NT2/D1 (cell line): ENCODE data around the gene GBA3.

Experiments used
- DNase-seq: peaks from one replicate; pipeline ENCODE4 v3.0.0-alpha.2; 2011; ENCODE audit warnings: low read depth, low spot score
- H3K27me3 ChIP-seq: 2 replicates; pipeline ENCODE4 v1.6.0; 2011; ENCODE audit warnings: mild to moderate bottlenecking; ENCODE audit not compliant: insufficient read length, insufficient read depth
- H3K36me3 ChIP-seq: 2 replicates; pipeline ENCODE4 v1.6.1; 2011; ENCODE audit warnings: mild to moderate bottlenecking, low read length, mixed read lengths; ENCODE audit not compliant: insufficient read depth, insufficient read length
- H3K4me1 ChIP-seq: 2 replicates; pipeline ENCODE4 v1.5.1; 2011; ENCODE audit not compliant: insufficient read depth, insufficient read length
- H3K4me3 ChIP-seq: 2 replicates; pipeline ENCODE4 v1.5.1; 2011; ENCODE audit warnings: low read depth; ENCODE audit not compliant: insufficient read length
- H3K9ac ChIP-seq: 2 replicates; pipeline ENCODE4 v1.6.0; 2011; ENCODE audit warnings: low read depth; ENCODE audit not compliant: insufficient read length
- H3K9me3 ChIP-seq: 2 replicates; pipeline ENCODE4 v1.5.1; 2011; ENCODE audit warnings: mild to moderate bottlenecking, low read length; ENCODE audit not compliant: insufficient read depth
- SUZ12 ChIP-seq: IDR thresholded peaks from 2 replicates; pipeline ENCODE4 v1.6.1; 2011; ENCODE audit not compliant: insufficient read length, insufficient read depth; ENCODE audit errors: extremely low read depth
- YY1 ChIP-seq: IDR thresholded peaks from 2 replicates; pipeline ENCODE4 v1.6.1; 2011; ENCODE audit not compliant: insufficient read length, insufficient read depth
- ZNF274 ChIP-seq: IDR thresholded peaks from 2 replicates; pipeline ENCODE4 v1.6.1; 2011; ENCODE audit warnings: mild to moderate bottlenecking, low read depth, low read length

The GBA3 gene

GRCh38 chr4:22720091-22720490 lies 27.4 kb downstream of the GBA3 start:
- TF ChIP-seq YY1 (no peak), ZNF274 (no peak), SUZ12 (no peak)
- Histone ChIP-seq H3K36me3 (no peaks in the 10 kb centered on the region), H3K9me3 (no peaks in the 10 kb centered on the region), H3K4me3 (no peak overlapping the region), H3K4me1 (no peaks in the 10 kb centered on the region), H3K27me3 (no peaks in the 10 kb centered on the region), H3K9ac (no peak overlapping the region)
- no peak for DNase-seq

- no peaks in the 10 kb centered on the region for H3K4me1 ChIP-seq
- no peaks in the 10 kb centered on the region for H3K27me3 ChIP-seq
- H3K9ac ChIP-seq: no peak overlapping the region
- DNase-seq: no peak
- H3K4me3 ChIP-seq: no peak overlapping the region
- H3K9me3 ChIP-seq: no peaks in the 10 kb centered on the region
- TF ChIP-seq SUZ12 (no peak), YY1 (no peak), ZNF274 (no peak)
- H3K36me3 ChIP-seq: no peaks in the 10 kb centered on the region
Observed at GRCh38 chr4:22721204-22721603, 28.5 kb downstream of the GBA3 start.

GRCh38 chr4:22730021-22730420 lies 37.3 kb downstream of the GBA3 start:
- Histone ChIP-seq H3K9me3 (no peaks in the 10 kb centered on the region), H3K27me3 (no peaks in the 10 kb centered on the region), H3K4me1 (no peaks in the 10 kb centered on the region), H3K4me3 (no peak overlapping the region), H3K9ac (no peak overlapping the region), H3K36me3 (no peaks in the 10 kb centered on the region)
- no peak for DNase-seq
- TF ChIP-seq SUZ12 (no peak), ZNF274 (no peak), YY1 (no peak)

- no peaks in the 10 kb centered on the region for H3K4me1 ChIP-seq
- H3K36me3 ChIP-seq: no peaks in the 10 kb centered on the region
- DNase-seq: no peak
- H3K27me3 ChIP-seq: no peaks in the 10 kb centered on the region
- H3K9ac ChIP-seq: no peak overlapping the region
- TF ChIP-seq ZNF274 (no peak), SUZ12 (no peak), YY1 (no peak)
- H3K4me3 ChIP-seq: no peak overlapping the region
- H3K9me3 ChIP-seq: no peaks in the 10 kb centered on the region
Observed at GRCh38 chr4:22733816-22734215, 41.1 kb downstream of the GBA3 start.

GRCh38 chr4:22736912-22737311 lies 44.2 kb downstream of the GBA3 start:
- no peak overlapping the region for H3K9ac ChIP-seq
- TF ChIP-seq SUZ12 (no peak), YY1 (no peak), ZNF274 (no peak)

GRCh38 chr4:22739968-22740367 lies 47.2 kb downstream of the GBA3 start:
- Histone ChIP-seq H3K27me3 (no peaks in the 10 kb centered on the region), H3K9ac (no peak overlapping the region), H3K4me1 (no peaks in the 10 kb centered on the region), H3K9me3 (no peaks in the 10 kb centered on the region), H3K36me3 (no peaks in the 10 kb centered on the region), H3K4me3 (no peak overlapping the region)
- TF ChIP-seq SUZ12: no peak
- TF ChIP-seq YY1: no peak
- no peak for TF ChIP-seq ZNF274
- DNase-seq: no peak

More at GRCh38 chr4:22736912-22737311, 44.2 kb downstream of the GBA3 start:
- no peak for DNase-seq
- H3K9me3 ChIP-seq: no peaks in the 10 kb centered on the region
- no peaks in the 10 kb centered on the region for H3K4me1 ChIP-seq
- no peaks in the 10 kb centered on the region for H3K27me3 ChIP-seq
- no peak overlapping the region for H3K4me3 ChIP-seq
- no peaks in the 10 kb centered on the region for H3K36me3 ChIP-seq

GRCh38 chr4:22741744-22742143 lies 49.0 kb downstream of the GBA3 start:
- DNase-seq: no peak
- no peaks in the 10 kb centered on the region for H3K36me3 ChIP-seq
- H3K4me3 ChIP-seq: no peak overlapping the region
- no peaks in the 10 kb centered on the region for H3K27me3 ChIP-seq
- TF ChIP-seq SUZ12 (no peak), YY1 (no peak), ZNF274 (no peak)
- no peaks in the 10 kb centered on the region for H3K4me1 ChIP-seq
- no peaks in the 10 kb centered on the region for H3K9me3 ChIP-seq
- H3K9ac ChIP-seq: no peak overlapping the region

GRCh38 chr4:22743290-22743689 lies 50.6 kb downstream of the GBA3 start:
- H3K27me3 ChIP-seq: no peaks in the 10 kb centered on the region
- no peaks in the 10 kb centered on the region for H3K36me3 ChIP-seq
- H3K4me1 ChIP-seq: no peaks in the 10 kb centered on the region
- TF ChIP-seq SUZ12: no peak
- no peak for TF ChIP-seq YY1
- H3K4me3 ChIP-seq: no peak overlapping the region
- DNase-seq: no peak
- no peak overlapping the region for H3K9ac ChIP-seq
- H3K9me3 ChIP-seq: no peaks in the 10 kb centered on the region
